BLaER1 (cell line): ENCODE measurements around the gene ZDHHC1.
A peak's percentile ranks its signal among the peaks of the same experiment; 100 is the strongest.

ENCODE experiments used
- H3K27ac ChIP-seq: shearing (Covaris generic); formaldehyde crosslinking; 2 replicates; pipeline ENCODE4 v1.8.1; 2022
- H3K27me3 ChIP-seq: shearing (Covaris generic); formaldehyde crosslinking; 2 replicates; pipeline ENCODE4 v1.8.1; 2022
- H3K36me3 ChIP-seq: shearing (Covaris generic); formaldehyde crosslinking; 2 replicates; pipeline ENCODE4 v1.8.1; 2022
- H3K4me1 ChIP-seq: shearing (Covaris generic); formaldehyde crosslinking; 2 replicates; pipeline ENCODE4 v1.8.1; 2022
- H3K4me2 ChIP-seq: shearing (Covaris generic); formaldehyde crosslinking; 2 replicates; pipeline ENCODE4 v1.8.1; 2022
- H3K4me3 ChIP-seq: shearing (Covaris generic); formaldehyde crosslinking; 2 replicates; pipeline ENCODE4 v1.8.1; 2022
- H3K9ac ChIP-seq: shearing (Covaris generic); formaldehyde crosslinking; 2 replicates; pipeline ENCODE4 v1.8.1; 2022
- H3K9me3 ChIP-seq: shearing (Covaris generic); formaldehyde crosslinking; 2 replicates; pipeline ENCODE4 v1.8.1; 2022
- H4K20me1 ChIP-seq: shearing (Covaris generic); formaldehyde crosslinking; 2 replicates; pipeline ENCODE4 v1.8.1; 2022
- Cebpa-rat ChIP-seq: shearing (Covaris generic); IDR thresholded peaks from 2 replicates; pipeline ENCODE4 v1.8.1; 2022

The ZDHHC1 gene, protein sequence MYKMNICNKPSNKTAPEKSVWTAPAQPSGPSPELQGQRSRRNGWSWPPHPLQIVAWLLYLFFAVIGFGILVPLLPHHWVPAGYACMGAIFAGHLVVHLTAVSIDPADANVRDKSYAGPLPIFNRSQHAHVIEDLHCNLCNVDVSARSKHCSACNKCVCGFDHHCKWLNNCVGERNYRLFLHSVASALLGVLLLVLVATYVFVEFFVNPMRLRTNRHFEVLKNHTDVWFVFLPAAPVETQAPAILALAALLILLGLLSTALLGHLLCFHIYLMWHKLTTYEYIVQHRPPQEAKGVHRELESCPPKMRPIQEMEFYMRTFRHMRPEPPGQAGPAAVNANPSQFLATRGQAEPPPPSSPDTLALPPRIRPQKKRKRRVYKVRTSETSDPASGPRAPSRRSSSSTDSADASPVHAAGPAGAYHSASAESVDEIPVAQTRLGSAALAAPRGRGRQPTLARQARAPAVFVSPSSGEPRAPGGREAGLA

DNA sequence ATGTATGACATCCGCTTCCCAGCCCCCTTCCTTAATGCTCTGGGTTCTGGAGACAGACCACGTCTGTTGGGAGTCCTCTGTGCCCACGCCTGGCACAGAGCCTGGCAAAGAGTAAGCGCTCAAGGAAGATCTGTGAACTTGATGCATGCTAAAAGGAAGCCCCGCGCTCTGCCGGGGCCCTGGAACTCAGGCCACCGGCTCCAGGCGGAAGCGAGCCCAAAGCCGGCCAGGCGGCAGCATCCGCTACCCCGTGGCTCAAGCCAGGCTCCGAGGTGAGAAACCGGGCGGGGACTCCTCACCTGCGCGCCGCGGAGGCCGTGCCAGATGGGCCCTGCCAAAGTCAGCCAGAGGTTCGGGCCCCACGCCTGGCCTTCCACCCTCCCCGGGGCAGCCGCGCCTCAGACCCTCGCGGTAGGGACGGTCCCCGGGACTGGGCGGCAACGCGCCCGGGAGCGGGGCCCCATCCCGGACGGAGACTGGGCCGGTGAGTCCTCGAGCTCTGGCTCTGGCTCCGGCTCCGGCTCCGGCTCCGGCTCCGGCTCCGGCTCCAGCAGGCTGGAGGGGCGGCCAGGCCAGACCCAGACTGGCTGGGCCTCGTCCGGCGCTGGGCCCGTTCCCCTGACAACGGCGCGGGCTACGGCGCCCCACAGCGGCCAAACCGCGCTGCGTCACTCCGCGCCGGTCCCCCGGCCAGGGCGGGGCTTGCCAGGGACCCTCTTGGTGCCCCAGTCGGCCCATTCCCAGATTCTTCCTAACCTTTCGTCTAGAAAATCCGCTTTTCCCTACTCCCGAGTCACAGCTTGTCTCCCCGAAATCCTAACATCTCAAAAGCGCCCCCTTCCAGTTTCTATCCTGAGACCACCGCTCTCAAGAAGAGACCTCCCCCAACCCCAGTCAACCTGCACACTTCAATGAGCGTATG lies at the start of gene ZDHHC1:
Gene ZDHHC1, minus strand, starts transcription at position 606 of the 922 bp plus-strand sequence. CDS start 8,702 bp downstream, outside the sequence.
- Histone ChIP-seq H3K4me1 (no peaks in the 10 kb centered on the region), H3K36me3 (no peaks in the 10 kb centered on the region), H3K9ac (no peak within 1 kb of the TSS), H3K27ac (no peak within 1 kb of the TSS), H3K4me3 (no peak within 1 kb of the TSS), H3K4me2 (no peak within 1 kb of the TSS), H4K20me1 (no peaks in the 10 kb centered on the region), H3K27me3 (peaks cover 35% of the 10 kb centered on the region), H3K9me3 (no peaks in the 10 kb centered on the region)
- no peak for TF ChIP-seq Cebpa-rat

DNA sequence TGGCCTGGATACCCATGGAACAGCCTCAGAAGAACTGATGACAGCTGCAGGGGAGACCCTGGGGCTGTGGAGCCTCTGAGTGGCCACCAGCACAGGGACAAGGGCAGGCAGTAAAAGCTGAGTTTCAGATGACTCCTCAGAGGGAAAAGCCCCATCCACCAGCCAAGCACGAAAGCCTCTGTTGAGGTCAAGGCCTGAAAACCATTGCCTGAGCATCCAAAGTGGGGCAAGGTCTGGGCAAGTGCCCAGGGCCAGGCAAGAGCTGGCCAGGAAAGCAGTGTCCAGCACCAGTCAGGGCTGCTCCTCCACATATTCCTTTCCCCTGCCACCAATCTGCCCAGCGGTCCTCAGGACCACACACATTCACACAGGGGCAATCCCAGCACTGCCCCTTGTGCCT lies 48.3 kb upstream of the ZDHHC1 start:
- H3K27ac ChIP-seq, result no peak overlapping the region
- peaks cover 100% of the 10 kb centered on the region for H4K20me1 ChIP-seq
- no peaks in the 10 kb centered on the region for H3K9me3 ChIP-seq
- peaks cover 48% of the 10 kb centered on the region for H3K36me3 ChIP-seq
- no peaks in the 10 kb centered on the region for H3K27me3 ChIP-seq
- H3K4me1 ChIP-seq, result peaks cover 60% of the 10 kb centered on the region
- no peak overlapping the region for H3K4me3 ChIP-seq
- TF ChIP-seq Cebpa-rat, result no peak
- H3K9ac ChIP-seq, result no peak overlapping the region
- no peak overlapping the region for H3K4me2 ChIP-seq

DNA sequence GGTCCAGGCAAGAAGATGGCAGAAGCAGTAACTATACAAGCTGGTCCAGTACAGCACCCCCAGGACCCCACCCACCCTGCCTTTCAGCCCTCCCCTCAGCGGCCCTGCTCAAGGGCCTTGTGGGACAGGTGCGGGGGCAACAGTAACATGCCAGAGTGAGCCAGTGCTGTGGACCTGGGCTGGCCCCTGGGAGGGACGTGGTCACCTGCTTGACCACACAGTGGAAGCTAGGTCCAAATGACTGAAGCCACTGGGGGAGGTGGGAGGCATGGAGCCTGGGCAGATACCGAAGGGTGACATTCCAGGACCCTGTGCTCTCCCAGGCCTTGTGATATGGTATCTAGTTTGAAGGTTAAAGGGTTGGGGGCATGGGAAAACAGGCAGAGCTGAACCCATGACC lies 47.4 kb upstream of the ZDHHC1 start:
- H3K9ac ChIP-seq, result no peak overlapping the region
- no peaks in the 10 kb centered on the region for H3K9me3 ChIP-seq
- TF ChIP-seq Cebpa-rat, result no peak
- no peak overlapping the region for H3K4me2 ChIP-seq
- peaks cover 49% of the 10 kb centered on the region for H3K36me3 ChIP-seq
- H3K27me3 ChIP-seq, result no peaks in the 10 kb centered on the region
- H4K20me1 ChIP-seq, result peaks cover 100% of the 10 kb centered on the region
- H3K4me1 ChIP-seq, result peaks cover 60% of the 10 kb centered on the region
- H3K4me3 ChIP-seq, result no peak overlapping the region
- no peak overlapping the region for H3K27ac ChIP-seq

DNA sequence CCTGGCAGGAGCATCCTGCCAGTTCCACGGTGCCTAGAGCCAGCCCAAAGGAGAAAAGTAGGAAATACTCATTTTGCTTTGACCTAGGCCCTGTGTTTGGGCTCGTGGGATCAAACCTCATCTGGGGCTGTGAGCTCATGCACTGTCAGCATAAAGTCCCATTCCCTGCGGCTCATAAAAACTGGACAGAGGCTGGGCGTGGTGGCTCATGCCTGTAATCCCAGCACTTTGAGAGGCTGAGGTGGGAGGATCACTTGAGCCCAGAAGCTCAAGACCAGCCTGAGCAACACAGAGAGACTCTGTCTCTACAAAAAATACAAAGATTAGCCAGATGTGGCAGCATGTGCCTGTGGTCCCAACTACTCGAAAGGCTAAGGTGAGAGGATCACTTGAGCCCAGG lies 46.8 kb upstream of the ZDHHC1 start:
- Histone ChIP-seq H3K4me1 (peaks cover 60% of the 10 kb centered on the region), H4K20me1 (peaks cover 100% of the 10 kb centered on the region), H3K27ac (no peak overlapping the region), H3K27me3 (no peaks in the 10 kb centered on the region), H3K4me3 (no peak overlapping the region), H3K36me3 (peaks cover 49% of the 10 kb centered on the region), H3K4me2 (no peak overlapping the region), H3K9ac (no peak overlapping the region), H3K9me3 (no peaks in the 10 kb centered on the region)
- no peak for TF ChIP-seq Cebpa-rat

DNA sequence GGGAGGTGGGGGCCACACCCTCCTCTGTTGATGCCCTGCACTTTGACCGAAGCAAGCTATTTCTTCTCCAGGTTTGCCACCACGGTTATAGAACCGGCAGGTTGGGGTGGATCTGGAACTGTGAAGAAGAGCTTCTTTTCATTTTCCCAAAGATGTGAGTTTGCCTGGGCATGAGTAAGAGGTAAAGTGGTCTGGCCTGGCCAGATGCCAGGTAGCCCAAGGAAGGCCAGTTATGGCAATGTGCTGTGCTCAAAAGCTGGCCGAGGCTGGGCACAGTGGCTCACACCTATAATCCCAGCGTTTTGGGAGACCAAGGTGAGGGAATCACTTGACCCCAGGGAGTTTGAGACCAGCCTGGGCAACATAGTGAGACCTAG lies 46.0 kb upstream of the ZDHHC1 start:
- no peak overlapping the region for H3K4me2 ChIP-seq

DNA sequence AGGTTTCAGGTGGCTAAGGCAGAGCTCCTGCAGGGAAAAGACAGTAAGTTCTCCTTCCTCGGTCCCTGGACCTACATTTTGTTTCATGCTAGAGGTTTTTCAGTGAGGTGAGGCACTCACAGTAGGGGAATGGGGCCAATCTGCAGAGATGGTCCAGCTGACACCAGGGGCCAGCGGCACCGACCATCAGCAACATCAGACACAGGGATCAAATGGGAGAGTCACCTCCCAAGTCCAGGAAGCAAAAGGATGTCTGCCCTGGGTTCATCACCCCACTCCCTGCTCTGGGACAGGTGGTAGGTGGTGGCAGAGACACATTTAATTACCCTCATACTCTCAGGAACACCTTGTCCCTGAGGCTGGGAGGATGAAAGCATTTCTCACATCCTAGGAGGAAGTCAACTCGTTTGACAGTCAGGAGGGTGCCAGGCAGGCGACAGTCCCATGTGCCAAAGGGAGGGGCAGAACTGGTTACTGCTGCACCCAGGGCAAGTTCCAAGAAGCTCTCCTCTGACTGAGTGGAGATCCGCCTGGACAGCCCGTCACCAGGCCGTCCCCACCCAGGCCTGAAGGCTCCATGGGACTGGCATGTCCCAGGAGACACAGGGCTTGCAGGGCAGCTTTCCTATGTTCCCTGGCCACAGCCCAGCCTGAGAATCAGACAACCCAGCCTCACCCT lies 45.5 kb upstream of the ZDHHC1 start:
- H3K27ac ChIP-seq, result no peak overlapping the region
- H4K20me1 ChIP-seq, result peaks cover 100% of the 10 kb centered on the region
- H3K36me3 ChIP-seq, result peaks cover 49% of the 10 kb centered on the region
- H3K4me3 ChIP-seq, result no peak overlapping the region
- peaks cover 52% of the 10 kb centered on the region for H3K4me1 ChIP-seq
- no peak for TF ChIP-seq Cebpa-rat
- no peaks in the 10 kb centered on the region for H3K27me3 ChIP-seq
- H3K4me2 ChIP-seq, result no peak overlapping the region
- no peaks in the 10 kb centered on the region for H3K9me3 ChIP-seq
- no peak overlapping the region for H3K9ac ChIP-seq

More for the DNA sequence above, 46.0 kb upstream of the ZDHHC1 start:
- Histone ChIP-seq H4K20me1 (peaks cover 100% of the 10 kb centered on the region), H3K4me3 (no peak overlapping the region), H3K9me3 (no peaks in the 10 kb centered on the region), H3K9ac (no peak overlapping the region), H3K27ac (no peak overlapping the region), H3K4me1 (peaks cover 57% of the 10 kb centered on the region), H3K36me3 (peaks cover 49% of the 10 kb centered on the region), H3K27me3 (no peaks in the 10 kb centered on the region)
- no peak for TF ChIP-seq Cebpa-rat

DNA sequence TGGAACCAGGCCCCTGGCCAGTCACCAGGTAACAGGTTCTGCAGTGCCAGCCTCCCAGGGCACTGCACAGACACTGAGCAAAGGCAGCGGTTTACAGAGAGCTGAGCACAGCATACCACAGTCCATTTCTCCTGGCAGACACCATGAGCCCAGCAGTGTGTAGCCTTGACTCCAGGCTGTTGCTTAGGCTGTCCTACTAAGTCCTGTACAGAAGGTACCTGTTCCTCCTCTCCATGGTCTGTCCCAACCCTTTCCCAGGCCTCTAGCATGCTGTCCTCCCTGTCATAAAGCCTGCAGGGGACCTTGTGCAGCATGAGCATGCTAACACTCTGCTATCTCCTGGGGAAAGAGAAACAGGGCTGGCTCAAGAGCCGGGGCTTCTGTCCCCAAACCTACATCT lies 44.7 kb upstream of the ZDHHC1 start:
- Histone ChIP-seq H3K4me3 (no peak overlapping the region), H3K4me2 (no peak overlapping the region), H3K9ac (no peak overlapping the region), H3K4me1 (peaks cover 51% of the 10 kb centered on the region), H4K20me1 (peaks cover 100% of the 10 kb centered on the region), H3K36me3 (peaks cover 49% of the 10 kb centered on the region), H3K27ac (no peak overlapping the region), H3K27me3 (no peaks in the 10 kb centered on the region), H3K9me3 (no peaks in the 10 kb centered on the region)
- TF ChIP-seq Cebpa-rat, result no peak

DNA sequence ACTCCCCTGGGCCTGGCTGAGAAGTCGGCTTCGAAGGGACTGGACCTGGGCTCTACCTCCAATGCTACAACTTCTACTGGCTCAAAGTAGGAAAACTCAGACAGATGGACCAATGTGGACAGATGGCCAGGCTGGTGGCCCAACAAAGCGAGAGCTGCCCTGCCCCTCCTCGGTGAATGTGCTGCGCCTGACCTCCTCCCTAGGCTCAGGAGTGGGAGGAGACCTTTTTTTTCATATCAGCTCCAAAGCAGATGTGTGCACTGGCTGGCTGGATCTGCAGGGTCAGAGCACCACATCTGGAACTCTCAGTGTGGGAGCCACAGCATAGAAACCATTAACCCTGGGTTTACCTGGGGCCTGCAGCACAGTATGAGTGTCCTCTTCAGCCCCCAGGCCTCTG lies 43.9 kb upstream of the ZDHHC1 start:
- no peak overlapping the region for H3K27ac ChIP-seq
- no peaks in the 10 kb centered on the region for H3K9me3 ChIP-seq
- peaks cover 49% of the 10 kb centered on the region for H3K36me3 ChIP-seq
- H3K4me1 ChIP-seq, result peaks cover 51% of the 10 kb centered on the region
- no peak overlapping the region for H3K4me3 ChIP-seq
- no peak for TF ChIP-seq Cebpa-rat
- no peaks in the 10 kb centered on the region for H3K27me3 ChIP-seq
- H4K20me1 ChIP-seq, result peaks cover 100% of the 10 kb centered on the region
- H3K9ac ChIP-seq, result no peak overlapping the region
- no peak overlapping the region for H3K4me2 ChIP-seq

DNA sequence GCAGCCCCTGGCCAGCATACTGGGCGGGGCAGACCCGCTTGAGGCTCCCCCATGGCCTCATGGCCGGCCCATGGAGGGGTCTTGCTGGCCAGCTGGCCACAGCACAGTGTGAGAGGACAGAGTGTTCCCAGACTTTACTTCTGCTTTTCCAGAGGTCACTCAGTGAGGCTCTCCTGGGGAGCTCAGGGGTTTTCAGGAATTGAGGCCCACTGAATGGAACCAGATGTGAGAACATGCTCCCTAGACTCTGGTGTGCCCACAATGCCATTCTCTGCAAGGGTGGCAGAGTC lies 43.5 kb upstream of the ZDHHC1 start:
- peak overlapping the region; percentile 25; the same call in 1 of the 2 replicates for H3K4me2 ChIP-seq
- H4K20me1 ChIP-seq, result peaks cover 100% of the 10 kb centered on the region
- H3K4me1 ChIP-seq, result peaks cover 53% of the 10 kb centered on the region
- peaks cover 51% of the 10 kb centered on the region for H3K36me3 ChIP-seq
- H3K4me3 ChIP-seq, result no peak overlapping the region
- no peaks in the 10 kb centered on the region for H3K27me3 ChIP-seq
- H3K9ac ChIP-seq, result no peak overlapping the region
- no peak for TF ChIP-seq Cebpa-rat
- H3K27ac ChIP-seq, result 0 out of 2 replicates have a peak overlapping the region, but pooled peaks have one; percentile 6
- H3K9me3 ChIP-seq, result no peaks in the 10 kb centered on the region
